HepG2 (cell line): ENCODE measurements around the gene CNPY4. TPM values are rescaled to one million over a fixed set of nuclear protein-coding genes. Genes with fewer than 3 reads are reported as not detected.

Experiments
- ARID2 ChIP-seq: sonication (generic); formaldehyde crosslinking; IDR thresholded peaks from 2 replicates; pipeline ENCODE4 v1.8.1; 2022; ENCODE audit warnings: mild to moderate bottlenecking, missing genetic modification reagents, borderline replicate concordance
- ARNT2 ChIP-seq: sonication (generic); formaldehyde crosslinking; IDR thresholded peaks from 2 replicates; pipeline ENCODE4 v1.8.0; 2022; ENCODE audit warnings: mild to moderate bottlenecking, low read depth, missing genetic modification reagents, moderate library complexity
- CBX1 ChIP-seq: IDR thresholded peaks from one replicate; pipeline ENCODE4 v1.6.1; 2016; ENCODE audit warnings: antibody characterized with exemption, low read depth
- CBX5 ChIP-seq: sonication (generic); formaldehyde crosslinking; IDR thresholded peaks from 2 replicates; pipeline ENCODE4 v1.4.0; 2020; ENCODE audit warnings: missing genetic modification reagents, borderline replicate concordance
- GATAD2A ChIP-seq: IDR thresholded peaks from 2 replicates; pipeline ENCODE4 v1.6.1; 2016
- HMG20A ChIP-seq: IDR thresholded peaks from 2 replicates; pipeline ENCODE4 v1.6.1; 2016; ENCODE audit warnings: borderline replicate concordance
- IRX3 ChIP-seq: sonication (generic); formaldehyde crosslinking; IDR thresholded peaks from 2 replicates; pipeline ENCODE4 v1.8.1; 2023; ENCODE audit warnings: mild to moderate bottlenecking, low read depth, missing genetic modification reagents, borderline replicate concordance
- MIER2 ChIP-seq: IDR thresholded peaks from 2 replicates; pipeline ENCODE4 v1.6.1; 2016; ENCODE audit warnings: missing biosample characterization, missing genetic modification reagents
- NCOA2 ChIP-seq: sonication (generic); formaldehyde crosslinking; IDR thresholded peaks from 2 replicates; pipeline ENCODE4 v1.8.0; 2022; ENCODE audit warnings: inconsistent platforms
- NFE2L2 ChIP-seq: fragments of 150-350 bp; IDR thresholded peaks from 2 replicates; pipeline ENCODE4 v1.6.1; 2014; ENCODE audit warnings: low read length
- NFKB2 ChIP-seq: sonication (generic); formaldehyde crosslinking; IDR thresholded peaks from 2 replicates; pipeline ENCODE4 v1.4.0; 2020; ENCODE audit warnings: missing genetic modification reagents, borderline replicate concordance
- NR2C2 ChIP-seq: sonication (generic); formaldehyde crosslinking; IDR thresholded peaks from 2 replicates; pipeline ENCODE4 v1.4.0; 2020; ENCODE audit warnings: missing genetic modification reagents, mild to moderate bottlenecking, moderate library complexity, borderline replicate concordance
- POLR2AphosphoS5 ChIP-seq: IDR thresholded peaks from 2 replicates; pipeline ENCODE4 v1.6.1; 2012; ENCODE audit warnings: low read depth, low read length
- PTBP1 ChIP-seq: fragments of 200-400 bp; formaldehyde crosslinking; IDR thresholded peaks from 2 replicates; pipeline ENCODE4 v1.6.1; 2018; ENCODE audit warnings: low read length, low read depth; ENCODE audit not compliant: poor library complexity, severe bottlenecking
- RARA ChIP-seq: IDR thresholded peaks from 2 replicates; pipeline ENCODE4 v1.6.1; 2016; ENCODE audit warnings: missing genetic modification reagents, missing compliant biosample characterization
- TBL1XR1 ChIP-seq: fragments of 150-350 bp; IDR thresholded peaks from 2 replicates; pipeline ENCODE4 v1.6.1; 2014; ENCODE audit warnings: borderline replicate concordance, low read length; ENCODE audit not compliant: partially characterized antibody
- ZFX ChIP-seq: sonication (generic); formaldehyde crosslinking; IDR thresholded peaks from 2 replicates; pipeline ENCODE4 v1.4.0; 2020; ENCODE audit warnings: mild to moderate bottlenecking, low read depth, missing genetic modification reagents, moderate library complexity
- ZMYM4 ChIP-seq: sonication (generic); formaldehyde crosslinking; IDR thresholded peaks from 2 replicates; pipeline ENCODE4 v1.8.1; 2023; ENCODE audit warnings: mild to moderate bottlenecking, missing genetic modification reagents
- ZNF224 ChIP-seq: sonication (generic); formaldehyde crosslinking; IDR thresholded peaks from 2 replicates; pipeline ENCODE4 v1.5.0; 2020; ENCODE audit warnings: mild to moderate bottlenecking, missing genetic modification reagents
- ZNF564 ChIP-seq: sonication (generic); formaldehyde crosslinking; IDR thresholded peaks from 2 replicates; pipeline ENCODE4 v1.8.1; 2023; ENCODE audit warnings: mild to moderate bottlenecking, missing genetic modification reagents
- ZNF703 ChIP-seq: sonication (generic); formaldehyde crosslinking; IDR thresholded peaks from 2 replicates; pipeline ENCODE4 v1.5.1; 2020; ENCODE audit warnings: missing genetic modification reagents, mild to moderate bottlenecking, moderate library complexity, borderline replicate concordance
- ZNF781 ChIP-seq: sonication (generic); formaldehyde crosslinking; IDR thresholded peaks from 2 replicates; pipeline ENCODE4 v1.5.1; 2020; ENCODE audit warnings: borderline replicate concordance, mild to moderate bottlenecking, missing genetic modification reagents; ENCODE audit errors: not compliant biosample characterization
- polyA plus RNA-seq, 8 experiments: library from polyadenylated mRNA; depleted of rRNA in 3 of 8; stranded (reverse) in 7 of 8; unstranded in 1 of 8; fragments of >200 nt; fragmentation: Illumina TruSeq in 4 of 8; extraction: Trizol in 4 of 8; gene quantifications; 2 replicates each; pipeline versions ENCODE4 v1.2.1 to v1.2.3, GENCODE V29; 2011 to 2016; ENCODE audit warnings: low read depth in 4 of 8, missing spikeins in 1 of 8, mixed read lengths in 1 of 8; ENCODE audit not compliant: insufficient read depth in 1 of 8
- total RNA-seq, 5 experiments: library from RNA; depleted of rRNA; stranded (reverse); fragments of >200 nt; fragmentation: Illumina TruSeq; extraction: Trizol; gene quantifications; 2 replicates each; pipeline ENCODE4 v1.2.3, GENCODE V29; 2016; ENCODE audit warnings: low read depth in 1 of 5
- TF ChIP-seq, protein P1 (sequence below): sonication (generic); formaldehyde crosslinking; IDR thresholded peaks from 2 replicates; pipeline ENCODE4 v1.9.0; 2021; ENCODE audit warnings: mild to moderate bottlenecking, missing genetic modification reagents
- TF ChIP-seq, protein P2 (sequence below): sonication (generic); formaldehyde crosslinking; IDR thresholded peaks from 2 replicates; pipeline ENCODE4 v1.5.0; 2020; ENCODE audit warnings: mild to moderate bottlenecking, missing genetic modification reagents

Gene CNPY4
- total and polyA plus RNA-seq, 2 of the 13 experiments (the other 11 are each of a cell fraction or from before 2014, with no cell fraction given) = 6.2 to 12.7 TPM

DNA sequence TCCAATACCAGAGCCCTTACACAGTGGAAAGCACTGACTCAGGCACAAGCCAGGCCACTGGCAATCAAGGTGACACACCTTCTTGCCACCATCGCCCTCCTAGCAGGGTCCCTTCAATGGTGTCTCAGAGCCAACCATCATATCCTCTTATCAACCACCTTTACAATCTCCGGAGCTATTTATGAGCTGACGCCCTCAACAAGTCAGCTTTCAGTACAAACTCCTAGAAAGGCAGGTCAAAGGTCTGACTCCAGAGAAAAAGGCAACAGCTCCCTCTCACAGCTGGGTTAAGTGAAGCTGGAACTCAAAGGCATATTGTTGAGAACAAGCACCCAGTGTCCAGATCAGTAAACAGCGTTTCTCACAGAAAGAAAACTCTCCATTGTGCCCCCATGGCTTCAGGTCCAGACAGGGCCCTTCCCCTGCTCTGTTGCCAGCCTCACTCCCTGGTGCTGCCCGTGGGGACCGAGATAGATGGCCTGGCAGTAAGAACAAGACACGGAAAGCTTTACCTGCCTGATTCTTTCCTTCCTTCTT, 40.3 kb upstream of the CNPY4 start (continued):
- peak; percentile 86 for TF ChIP-seq NR2C2
- no peak for TF ChIP-seq CBX1
- TF ChIP-seq NFE2L2 = no peak
- TF ChIP-seq, protein P1, sequence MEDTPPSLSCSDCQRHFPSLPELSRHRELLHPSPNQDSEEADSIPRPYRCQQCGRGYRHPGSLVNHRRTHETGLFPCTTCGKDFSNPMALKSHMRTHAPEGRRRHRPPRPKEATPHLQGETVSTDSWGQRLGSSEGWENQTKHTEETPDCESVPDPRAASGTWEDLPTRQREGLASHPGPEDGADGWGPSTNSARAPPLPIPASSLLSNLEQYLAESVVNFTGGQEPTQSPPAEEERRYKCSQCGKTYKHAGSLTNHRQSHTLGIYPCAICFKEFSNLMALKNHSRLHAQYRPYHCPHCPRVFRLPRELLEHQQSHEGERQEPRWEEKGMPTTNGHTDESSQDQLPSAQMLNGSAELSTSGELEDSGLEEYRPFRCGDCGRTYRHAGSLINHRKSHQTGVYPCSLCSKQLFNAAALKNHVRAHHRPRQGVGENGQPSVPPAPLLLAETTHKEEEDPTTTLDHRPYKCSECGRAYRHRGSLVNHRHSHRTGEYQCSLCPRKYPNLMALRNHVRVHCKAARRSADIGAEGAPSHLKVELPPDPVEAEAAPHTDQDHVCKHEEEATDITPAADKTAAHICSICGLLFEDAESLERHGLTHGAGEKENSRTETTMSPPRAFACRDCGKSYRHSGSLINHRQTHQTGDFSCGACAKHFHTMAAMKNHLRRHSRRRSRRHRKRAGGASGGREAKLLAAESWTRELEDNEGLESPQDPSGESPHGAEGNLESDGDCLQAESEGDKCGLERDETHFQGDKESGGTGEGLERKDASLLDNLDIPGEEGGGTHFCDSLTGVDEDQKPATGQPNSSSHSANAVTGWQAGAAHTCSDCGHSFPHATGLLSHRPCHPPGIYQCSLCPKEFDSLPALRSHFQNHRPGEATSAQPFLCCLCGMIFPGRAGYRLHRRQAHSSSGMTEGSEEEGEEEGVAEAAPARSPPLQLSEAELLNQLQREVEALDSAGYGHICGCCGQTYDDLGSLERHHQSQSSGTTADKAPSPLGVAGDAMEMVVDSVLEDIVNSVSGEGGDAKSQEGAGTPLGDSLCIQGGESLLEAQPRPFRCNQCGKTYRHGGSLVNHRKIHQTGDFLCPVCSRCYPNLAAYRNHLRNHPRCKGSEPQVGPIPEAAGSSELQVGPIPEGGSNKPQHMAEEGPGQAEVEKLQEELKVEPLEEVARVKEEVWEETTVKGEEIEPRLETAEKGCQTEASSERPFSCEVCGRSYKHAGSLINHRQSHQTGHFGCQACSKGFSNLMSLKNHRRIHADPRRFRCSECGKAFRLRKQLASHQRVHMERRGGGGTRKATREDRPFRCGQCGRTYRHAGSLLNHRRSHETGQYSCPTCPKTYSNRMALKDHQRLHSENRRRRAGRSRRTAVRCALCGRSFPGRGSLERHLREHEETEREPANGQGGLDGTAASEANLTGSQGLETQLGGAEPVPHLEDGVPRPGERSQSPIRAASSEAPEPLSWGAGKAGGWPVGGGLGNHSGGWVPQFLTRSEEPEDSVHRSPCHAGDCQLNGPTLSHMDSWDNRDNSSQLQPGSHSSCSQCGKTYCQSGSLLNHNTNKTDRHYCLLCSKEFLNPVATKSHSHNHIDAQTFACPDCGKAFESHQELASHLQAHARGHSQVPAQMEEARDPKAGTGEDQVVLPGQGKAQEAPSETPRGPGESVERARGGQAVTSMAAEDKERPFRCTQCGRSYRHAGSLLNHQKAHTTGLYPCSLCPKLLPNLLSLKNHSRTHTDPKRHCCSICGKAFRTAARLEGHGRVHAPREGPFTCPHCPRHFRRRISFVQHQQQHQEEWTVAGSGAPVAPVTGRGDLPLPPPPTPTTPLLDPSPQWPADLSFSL (CRISPR knock-in tag) = no peak
- TF ChIP-seq RARA (CRISPR knock-in tag) = peak; percentile 75
- peak; percentile 50 for TF ChIP-seq TBL1XR1
- 0 out of 2 replicates have a peak, but pooled peaks have one; percentile 6 for TF ChIP-seq NFKB2 (CRISPR knock-in tag)
- no peak for TF ChIP-seq PTBP1
- peak; percentile 46; the same call in 1 of the 2 replicates for TF ChIP-seq ZFX (CRISPR knock-in tag)
- TF ChIP-seq ZNF703 = no peak
- peak; percentile 67 for TF ChIP-seq NCOA2 (CRISPR knock-in tag)
- TF ChIP-seq ZMYM4 (CRISPR knock-in tag) = peak; percentile 38; the same call in 1 of the 2 replicates
- peak; percentile 82 for TF ChIP-seq GATAD2A
- TF ChIP-seq ZNF781 (CRISPR knock-in tag) = no peak
- TF ChIP-seq MIER2 (CRISPR knock-in tag) = no peak
- no peak for TF ChIP-seq IRX3 (CRISPR knock-in tag)
- TF ChIP-seq CBX5 = no peak
- no peak for TF ChIP-seq ARID2
- TF ChIP-seq ZNF564 (CRISPR knock-in tag) = no peak
- TF ChIP-seq POLR2AphosphoS5 = peak; percentile 31; the same call in 1 of the 2 replicates
- TF ChIP-seq ZNF224 (CRISPR knock-in tag) = no peak
- TF ChIP-seq, protein P2, sequence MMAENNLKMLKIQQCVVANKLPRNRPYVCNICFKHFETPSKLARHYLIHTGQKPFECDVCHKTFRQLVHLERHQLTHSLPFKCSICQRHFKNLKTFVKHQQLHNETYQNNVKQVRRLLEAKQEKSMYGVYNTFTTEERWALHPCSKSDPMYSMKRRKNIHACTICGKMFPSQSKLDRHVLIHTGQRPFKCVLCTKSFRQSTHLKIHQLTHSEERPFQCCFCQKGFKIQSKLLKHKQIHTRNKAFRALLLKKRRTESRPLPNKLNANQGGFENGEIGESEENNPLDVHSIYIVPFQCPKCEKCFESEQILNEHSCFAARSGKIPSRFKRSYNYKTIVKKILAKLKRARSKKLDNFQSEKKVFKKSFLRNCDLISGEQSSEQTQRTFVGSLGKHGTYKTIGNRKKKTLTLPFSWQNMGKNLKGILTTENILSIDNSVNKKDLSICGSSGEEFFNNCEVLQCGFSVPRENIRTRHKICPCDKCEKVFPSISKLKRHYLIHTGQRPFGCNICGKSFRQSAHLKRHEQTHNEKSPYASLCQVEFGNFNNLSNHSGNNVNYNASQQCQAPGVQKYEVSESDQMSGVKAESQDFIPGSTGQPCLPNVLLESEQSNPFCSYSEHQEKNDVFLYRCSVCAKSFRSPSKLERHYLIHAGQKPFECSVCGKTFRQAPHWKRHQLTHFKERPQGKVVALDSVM (CRISPR knock-in tag) = no peak
- peak; percentile 63; the same call in 1 of the 2 replicates for TF ChIP-seq ARNT2
- peak; percentile 40; the same call in 1 of the 2 replicates for TF ChIP-seq HMG20A (CRISPR knock-in tag)
